GM12865 (cell line): ENCODE data around the gene UMODL1.

Experiments used
- DNase-seq: peaks from one replicate; pipeline ENCODE4 v3.0.0; 2010; ENCODE audit warnings: low read depth
- H3K4me3 ChIP-seq: 2 replicates; pipeline ENCODE4 v1.5.1; 2011; ENCODE audit warnings: mild to moderate bottlenecking, low read depth, low read length, control low read depth
- TF ChIP-seq, protein P1 (sequence below): IDR thresholded peaks from 2 replicates; pipeline ENCODE4 v1.5.1; 2011; ENCODE audit warnings: low read length, control low read depth, low read depth, inconsistent platforms; ENCODE audit not compliant: insufficient read depth; ENCODE audit errors: missing control alignments

Gene UMODL1

DNA sequence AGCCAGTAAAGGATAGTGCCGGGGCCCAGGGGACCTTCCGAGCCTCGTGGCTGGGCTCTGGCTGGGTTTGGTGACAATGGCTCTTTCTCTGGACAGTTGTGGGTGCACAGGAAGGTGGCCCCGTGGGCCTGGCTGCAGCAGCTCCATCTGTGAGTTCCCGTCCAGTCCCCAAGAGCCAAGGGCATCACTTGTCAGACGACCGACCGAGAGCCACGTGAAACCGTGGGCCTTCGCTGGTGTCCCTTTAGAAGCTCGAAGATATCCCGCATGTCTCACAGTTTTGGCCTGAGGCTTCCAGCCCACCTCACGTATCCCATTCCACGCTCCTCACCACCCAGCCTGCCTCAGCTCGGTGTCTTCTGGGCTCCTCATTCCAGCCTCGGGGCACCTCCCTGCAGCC, 27.2 kb upstream of the UMODL1 start:
- TF ChIP-seq, protein P1, sequence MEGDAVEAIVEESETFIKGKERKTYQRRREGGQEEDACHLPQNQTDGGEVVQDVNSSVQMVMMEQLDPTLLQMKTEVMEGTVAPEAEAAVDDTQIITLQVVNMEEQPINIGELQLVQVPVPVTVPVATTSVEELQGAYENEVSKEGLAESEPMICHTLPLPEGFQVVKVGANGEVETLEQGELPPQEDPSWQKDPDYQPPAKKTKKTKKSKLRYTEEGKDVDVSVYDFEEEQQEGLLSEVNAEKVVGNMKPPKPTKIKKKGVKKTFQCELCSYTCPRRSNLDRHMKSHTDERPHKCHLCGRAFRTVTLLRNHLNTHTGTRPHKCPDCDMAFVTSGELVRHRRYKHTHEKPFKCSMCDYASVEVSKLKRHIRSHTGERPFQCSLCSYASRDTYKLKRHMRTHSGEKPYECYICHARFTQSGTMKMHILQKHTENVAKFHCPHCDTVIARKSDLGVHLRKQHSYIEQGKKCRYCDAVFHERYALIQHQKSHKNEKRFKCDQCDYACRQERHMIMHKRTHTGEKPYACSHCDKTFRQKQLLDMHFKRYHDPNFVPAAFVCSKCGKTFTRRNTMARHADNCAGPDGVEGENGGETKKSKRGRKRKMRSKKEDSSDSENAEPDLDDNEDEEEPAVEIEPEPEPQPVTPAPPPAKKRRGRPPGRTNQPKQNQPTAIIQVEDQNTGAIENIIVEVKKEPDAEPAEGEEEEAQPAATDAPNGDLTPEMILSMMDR: no peak
- H3K4me3 ChIP-seq: no peak overlapping the region
- DNase-seq: no peak

DNA sequence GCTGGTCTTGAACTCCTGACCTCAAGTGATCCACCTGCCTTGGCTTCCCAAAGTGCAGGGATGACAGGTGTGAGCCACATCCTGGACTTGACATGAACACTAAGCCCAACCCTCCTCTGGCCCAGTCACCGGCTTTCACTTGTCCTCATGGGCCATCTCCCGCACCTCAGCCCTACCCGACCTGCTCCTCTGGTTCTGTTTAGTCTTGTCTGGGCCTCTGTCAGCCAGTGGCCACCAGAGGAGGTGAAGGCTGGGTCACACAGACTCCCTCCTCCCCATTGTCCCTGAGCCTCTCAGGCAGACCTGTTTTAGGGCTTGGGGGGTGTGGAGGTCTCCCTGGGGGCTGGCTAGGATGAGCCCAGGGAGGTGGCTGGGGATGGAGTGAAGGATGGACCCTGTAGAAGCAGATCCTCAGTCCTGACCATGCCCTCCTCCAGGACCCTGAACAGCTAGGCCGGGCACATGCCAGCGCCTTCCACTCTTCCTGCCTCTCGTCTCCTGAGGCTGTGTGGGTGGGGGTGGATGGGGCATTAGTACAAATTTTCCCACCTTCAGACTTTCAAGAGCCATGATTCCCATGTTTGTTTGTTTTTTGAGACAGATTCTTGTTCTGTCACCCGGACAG, 26.1 kb upstream of the UMODL1 start:
- TF ChIP-seq, protein P1: no peak
- H3K4me3 ChIP-seq: no peak overlapping the region
- no peak for DNase-seq

DNA sequence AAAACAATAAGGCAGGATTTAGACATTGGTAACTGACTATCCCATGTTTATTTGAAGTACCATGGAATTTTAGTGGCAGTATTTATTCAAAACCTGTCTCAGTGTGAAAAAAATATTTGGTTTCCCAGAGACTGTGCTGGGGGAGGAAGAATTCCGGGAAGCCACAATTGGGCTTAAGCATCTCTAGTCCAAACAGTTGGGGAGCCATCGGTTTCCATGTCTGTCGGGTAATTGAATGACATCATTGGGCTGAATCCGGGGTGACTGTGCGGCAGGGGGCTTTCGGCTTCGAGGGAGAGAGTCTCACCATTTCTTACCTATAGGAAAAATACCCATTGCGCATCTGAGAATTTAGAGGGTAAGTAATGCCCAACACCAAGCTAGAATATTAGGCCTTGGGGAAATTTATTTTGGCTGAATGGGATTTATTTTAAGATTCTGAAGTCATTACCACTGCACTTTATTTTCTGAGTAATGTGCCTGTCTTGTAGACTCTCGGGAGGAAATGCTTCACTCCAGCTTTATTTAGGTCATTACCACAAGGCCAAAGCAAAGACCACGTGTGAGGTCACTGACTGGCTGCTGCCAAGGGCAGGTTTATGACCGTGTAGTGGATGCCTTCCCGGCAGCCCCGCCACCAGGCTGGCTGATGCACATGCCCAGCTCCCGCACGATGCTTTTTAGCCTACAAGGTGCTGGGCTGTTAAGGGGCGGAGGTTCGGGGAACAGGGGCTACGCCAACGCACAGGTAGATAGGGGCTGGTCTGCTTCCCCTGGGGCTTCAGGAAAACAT, 23.1 kb upstream of the UMODL1 start:
- TF ChIP-seq, protein P1: no peak
- no peak for DNase-seq

DNA sequence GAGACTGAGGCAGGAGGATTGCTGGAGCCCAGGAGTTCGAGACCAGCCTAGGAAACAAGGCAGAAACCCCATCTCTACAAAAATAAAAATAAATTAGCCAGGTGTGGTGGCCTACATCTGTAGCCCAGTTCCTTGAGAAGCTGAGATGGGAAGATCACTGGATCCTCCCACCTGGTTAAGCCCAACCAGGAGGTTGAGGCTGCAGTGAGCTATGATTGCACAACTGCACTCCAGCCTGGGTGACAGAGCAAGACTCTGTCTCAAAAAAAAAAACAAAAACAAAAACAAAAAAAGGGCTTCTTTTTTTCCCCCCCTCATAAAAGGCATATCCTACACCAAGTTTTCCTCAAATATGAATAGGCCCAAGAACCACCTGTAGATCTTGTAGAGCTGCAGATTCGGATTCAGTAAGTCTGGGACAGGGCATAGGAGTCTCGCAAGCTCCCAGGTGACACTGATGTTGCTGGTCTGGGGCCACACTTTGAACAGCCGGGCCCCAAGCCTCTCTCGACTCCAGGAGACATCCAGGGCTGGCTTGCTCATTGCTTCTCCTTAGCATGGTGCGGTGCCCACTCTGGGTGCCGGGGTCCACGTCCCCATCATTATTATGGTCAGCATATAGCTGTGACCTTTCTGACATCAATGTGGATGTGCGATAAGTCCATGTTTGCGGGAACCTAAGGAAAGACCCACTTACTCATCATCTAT, 22.1 kb upstream of the UMODL1 start:
- TF ChIP-seq, protein P1: no peak
- no peak for DNase-seq

More for the DNA sequence above, 23.1 kb upstream of the UMODL1 start:
- no peak overlapping the region for H3K4me3 ChIP-seq

DNA sequence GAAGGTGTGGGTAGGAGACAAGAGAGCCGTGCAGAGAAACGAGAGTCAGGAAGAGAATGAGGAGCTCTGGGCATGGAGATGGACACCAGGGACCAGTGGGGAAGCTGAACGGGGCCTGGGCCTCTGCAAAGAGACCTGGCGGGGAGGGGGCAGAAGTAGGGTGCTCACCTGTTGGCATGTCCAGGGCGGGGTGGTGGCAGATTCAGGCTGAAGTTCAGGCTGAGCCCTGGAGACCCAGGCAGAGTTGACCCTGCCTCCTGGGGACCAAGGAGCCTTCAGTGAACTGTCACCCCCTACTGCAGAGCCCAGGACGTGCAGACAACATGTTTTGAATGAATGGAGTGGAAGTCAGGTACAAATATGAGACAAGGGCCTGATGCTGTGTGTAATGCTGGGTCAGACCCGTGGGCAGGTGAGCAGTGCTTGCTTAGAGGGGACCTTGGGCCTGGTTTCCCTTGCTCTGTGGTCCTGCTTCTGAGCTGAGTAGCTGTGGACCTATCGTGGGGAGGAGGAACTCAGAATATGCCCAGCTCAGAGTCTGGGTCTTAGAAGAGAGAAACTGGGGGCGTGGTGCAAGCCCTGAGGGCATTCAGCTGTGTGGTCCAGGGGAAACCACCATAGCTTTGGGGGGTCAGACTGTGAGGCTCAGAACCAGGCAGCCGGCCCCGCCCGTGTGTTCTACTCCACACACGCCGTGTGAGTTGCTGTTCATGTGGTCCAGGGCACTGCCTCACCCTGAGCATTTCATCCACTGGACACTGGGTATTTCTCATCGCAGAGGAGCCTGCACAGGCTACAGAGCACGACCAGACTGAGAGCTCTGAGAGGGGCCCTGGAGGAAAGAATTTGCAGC, 21.3 kb upstream of the UMODL1 start:
- TF ChIP-seq, protein P1: no peak
- no peak overlapping the region for H3K4me3 ChIP-seq

More for the DNA sequence above, 22.1 kb upstream of the UMODL1 start:
- no peak overlapping the region for H3K4me3 ChIP-seq

DNA sequence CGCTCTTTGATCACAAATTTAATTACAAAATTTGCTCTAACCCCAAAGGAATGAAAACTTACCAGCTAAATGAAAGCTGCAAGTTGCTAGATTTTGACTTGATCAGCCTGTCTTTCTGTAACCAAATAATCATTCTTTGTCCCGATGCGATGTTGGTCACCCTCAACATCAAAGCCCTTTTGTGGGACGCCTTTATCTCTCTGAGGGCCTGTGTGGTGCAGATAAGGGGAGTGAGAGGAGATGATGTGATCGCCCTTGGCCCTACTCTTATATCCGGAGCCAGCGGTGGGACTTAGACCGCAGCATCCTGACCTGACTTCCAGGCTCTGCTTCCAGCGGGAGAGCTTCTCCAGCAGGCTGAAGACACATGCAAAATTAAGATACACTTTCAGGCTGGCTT, 19.3 kb upstream of the UMODL1 start:
- DNase-seq: no peak
- TF ChIP-seq, protein P1: no peak
- H3K4me3 ChIP-seq: no peak overlapping the region

More for the DNA sequence above, 21.3 kb upstream of the UMODL1 start:
- DNase-seq: no peak
